Body of pancreas (tissue), 4 donors: ENCODE results near the gene DISP1. TPM values are rescaled to one million over a fixed set of nuclear protein-coding genes. Genes with fewer than 3 reads are reported as not detected.

Source experiments
- ATAC-seq: fragments of 150-250 bp; one replicate; pipeline ENCODE4 v1.9.1; 2016
- DNase-seq, 4 donors: peaks; one replicate each; pipeline ENCODE4 v3.0.0-alpha.2; 2019
- H3K27ac ChIP-seq, 4 donors: fragments of 200-600 bp; sonication (generic); 1 replicate in 3 of 4; 2 replicates in 1 of 4; pipeline versions ENCODE4 v1.5.1 to v1.6.1; 2016 to 2019; ENCODE audit warnings: mild to moderate bottlenecking in 1 of 4, mixed read lengths in 1 of 4, moderate library complexity in 1 of 4
- H3K27me3 ChIP-seq, 2 donors: fragments of 200-600 bp; sonication (generic); one replicate each; pipeline ENCODE4 v1.6.0; 2016; ENCODE audit warnings: mild to moderate bottlenecking in 1 of 2
- H3K36me3 ChIP-seq, 2 donors: fragments of 200-600 bp; sonication (generic); replicated peaks in 1 of 2; 2 replicates each; pipeline ENCODE4 v1.5.1; 2016; ENCODE audit warnings: low read depth in 2 of 2; ENCODE audit not compliant: insufficient read depth in 1 of 2
- H3K4me1 ChIP-seq: fragments of 200-600 bp; sonication (generic); one replicate; pipeline ENCODE4 v1.6.0; 2016
- H3K4me3 ChIP-seq, 2 donors: fragments of 200-600 bp; sonication (generic); 1 replicate in 1 of 2; 2 replicates in 1 of 2; pipeline ENCODE4 v1.5.1; 2016 to 2019
- H3K9me3 ChIP-seq, 3 donors: fragments of 200-600 bp; sonication (generic); 1 replicate in 2 of 3; 2 replicates in 1 of 3; pipeline ENCODE4 v1.5.1; 2016
- CTCF ChIP-seq, 7 experiments: fragments of 450-650 bp in 4 of 7; fragments of 200-600 bp in 3 of 7; sonication (generic) in 3 of 7; IDR thresholded peaks; one replicate each; pipeline ENCODE4 v1.5.1; 2016 to 2019; ENCODE audit warnings: antibody characterized with exemption in 7 of 7
- POLR2A ChIP-seq, 3 donors: fragments of 450-650 bp; IDR thresholded peaks; one replicate each; pipeline ENCODE4 v1.6.1; 2016; ENCODE audit warnings: antibody characterized with exemption in 3 of 3, mild to moderate bottlenecking in 2 of 3
- WGBS, 2 donors: methylation state at CpG; one replicate each; pipeline ENCODE4 v1.1.5; 2017; 5-methylcytosine and 5-hydroxymethylcytosine counted together
- intact Hi-C: fragments of 100-400 bp; cut with DNase I; formaldehyde crosslinking; loops from one replicate; pipeline ENCODE4 v1.15.1; 2023
- total RNA-seq, 2 donors: library from RNA; depleted of rRNA; stranded (reverse); fragments of >200 nt; gene quantifications; one replicate each; pipeline ENCODE4 v1.1.0, GENCODE V29; 2016

DISP1 gene
- total RNA-seq, 2 donors from 2014 or later: 4.0 to 6.2 TPM

- Histone ChIP-seq H3K27ac (no peak overlapping the region), H3K27me3 (no peaks in the 10 kb centered on the region), H3K4me3 (no peak overlapping the region), H3K9me3 (no peaks in the 10 kb centered on the region), H3K4me1 (peaks cover 7% of the 10 kb centered on the region), H3K36me3 (no peaks in the 10 kb centered on the region)
- intact Hi-C loops: no loop called here
- ATAC-seq (no peak), DNase-seq (no peak)
- no peak for TF ChIP-seq CTCF (IDR thresholded peaks at IDR 0.05)
- TF ChIP-seq POLR2A (IDR thresholded peaks at IDR 0.05): no peak
Observed at GRCh38 chr1:222783051-222783450, 31.8 kb upstream of the DISP1 start.

- WGBS, 2 donors: 18 to 20% methylated on average over 3 of the region's 3 CpGs
- Histone ChIP-seq H3K27ac (no peak overlapping the region), H3K4me3 (no peak overlapping the region), H3K9me3 (no peaks in the 10 kb centered on the region), H3K36me3 (no peaks in the 10 kb centered on the region), H3K27me3 (no peaks in the 10 kb centered on the region), H3K4me1 (peaks cover 6% of the 10 kb centered on the region)
- intact Hi-C loops: no loop called here
- DNase-seq (no peak), ATAC-seq (no peak)
- no peak for TF ChIP-seq POLR2A (IDR thresholded peaks at IDR 0.05)
- no peak for TF ChIP-seq CTCF (IDR thresholded peaks at IDR 0.05)
Observed at GRCh38 chr1:222784371-222784770, 30.5 kb upstream of the DISP1 start.

DNA sequence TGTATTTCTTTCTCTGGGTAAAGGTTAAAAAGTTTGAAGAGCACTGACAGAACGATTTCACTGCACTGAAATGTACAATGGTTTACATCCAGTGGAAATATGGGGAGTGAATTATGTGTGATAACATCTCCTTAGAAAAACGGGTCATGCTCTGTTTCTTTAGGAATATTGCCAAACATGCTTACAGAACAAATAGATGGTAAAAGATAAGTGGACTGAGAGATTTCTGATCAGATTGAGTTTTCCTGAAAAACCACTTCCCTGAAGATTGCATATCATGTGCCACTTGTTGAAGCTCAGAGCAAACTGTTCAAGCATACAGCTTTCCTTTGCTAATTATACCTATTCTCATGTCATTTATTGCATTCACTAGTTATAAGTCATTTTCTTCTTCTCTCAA lies 29.9 kb upstream of the DISP1 start:
- Histone ChIP-seq H3K27me3 (no peaks in the 10 kb centered on the region), H3K27ac (no peak overlapping the region), H3K36me3 (no peaks in the 10 kb centered on the region), H3K4me1 (peaks cover 6% of the 10 kb centered on the region), H3K9me3 (no peaks in the 10 kb centered on the region), H3K4me3 (no peak overlapping the region)
- intact Hi-C loops: no loop called here
- no peak for TF ChIP-seq POLR2A (IDR thresholded peaks at IDR 0.05)
- no peak for TF ChIP-seq CTCF (IDR thresholded peaks at IDR 0.05)
- ATAC-seq: no peak
- 8 to 15% methylated on average over 2 of the region's 2 CpGs for WGBS, 2 donors
- no peak for DNase-seq

- DNase-seq (no peak), ATAC-seq (no peak)
- Histone ChIP-seq H3K4me1 (peaks cover 6% of the 10 kb centered on the region), H3K27ac (no peak overlapping the region), H3K36me3 (no peaks in the 10 kb centered on the region), H3K27me3 (no peaks in the 10 kb centered on the region), H3K4me3 (no peak overlapping the region), H3K9me3 (no peaks in the 10 kb centered on the region)
- TF ChIP-seq POLR2A (IDR thresholded peaks at IDR 0.05) (no peak), CTCF (IDR thresholded peaks at IDR 0.05) (no peak)
- intact Hi-C loops: no loop called here
- 63 to 82% methylated on average over 2 of the region's 2 CpGs for WGBS, 2 donors
Observed at GRCh38 chr1:222785529-222785928, 29.3 kb upstream of the DISP1 start.

DNA sequence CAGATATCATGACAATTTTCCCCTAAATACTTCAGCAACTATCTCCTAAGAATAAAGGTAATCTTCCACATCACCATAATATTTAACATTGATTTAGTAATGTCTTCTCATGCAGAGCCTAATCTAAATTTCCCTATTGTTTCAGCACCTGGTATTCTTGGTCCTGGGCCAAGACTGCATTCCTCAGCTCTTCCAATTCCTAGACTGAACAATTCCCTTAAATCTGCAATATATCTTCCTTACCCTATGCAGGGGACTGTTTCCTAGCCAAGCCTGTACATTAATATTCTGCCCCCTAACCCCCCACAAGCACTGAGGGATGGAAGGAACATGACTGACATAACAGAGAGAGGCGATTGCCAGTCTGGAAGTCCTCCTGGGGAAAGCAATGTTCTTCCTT lies 28.7 kb upstream of the DISP1 start:
- Histone ChIP-seq H3K4me1 (peaks cover 6% of the 10 kb centered on the region), H3K36me3 (no peaks in the 10 kb centered on the region), H3K9me3 (no peaks in the 10 kb centered on the region), H3K27me3 (no peaks in the 10 kb centered on the region), H3K27ac (no peak overlapping the region), H3K4me3 (no peak overlapping the region)
- TF ChIP-seq POLR2A (IDR thresholded peaks at IDR 0.05) (no peak), CTCF (IDR thresholded peaks at IDR 0.05) (no peak)
- WGBS, 2 donors: 85 to 93% methylated on average over 1 of the region's 1 CpG
- DNase-seq (no peak), ATAC-seq (no peak)
- intact Hi-C loops: no loop called here
